K562 (cell line): ENCODE data around the gene MIF. TPM values are rescaled to one million over a fixed set of nuclear protein-coding genes. Genes with fewer than 3 reads are reported as not detected.

Experiments
- ATAC-seq: fragments of 200-7000 bp; cut with Tn5 transposase; 3 replicates; pipeline ENCODE4 v1.9.1; 2020; ENCODE audit warnings: moderate library complexity
- BruUV-seq: library from RNA; stranded (reverse); fragments of 400-500 nt; replicated peaks from 2 replicates; lab custom pipeline; 2021; lab: Mats Ljungman, UMichigan
- CTCF ChIA-PET: fragments of 300-600 bp; formaldehyde crosslinking; extraction: SDS; loops from one replicate; lab custom pipeline; 2021; ENCODE audit warnings: low intra/inter-chr PET ratio; lab: Yijun Ruan, JAX
- POLR2A ChIA-PET: fragments of 300-600, 350-650 bp; sonication (Branson Sonifier 250); formaldehyde crosslinking; extraction: SDS; loops from one replicate; lab custom pipeline; 2021; ENCODE audit warnings: antibody characterized with exemption, inconsistent platforms; lab: Yijun Ruan, JAX
- DNase-seq, 4 experiments: peaks; one replicate each; pipeline versions ENCODE4 v3.0.0 to v3.0.0-alpha.2; 2011 to 2018; ENCODE audit warnings: low spot score in 3 of 4, mixed read lengths in 3 of 4; ENCODE audit errors: extremely low read depth in 1 of 4
- FAIRE-seq: peaks from 2 replicates; lab custom pipeline; 2011; peaks lifted over from hg19 to GRCh38; lab: Jason Lieb, UNC
- H2AFZ ChIP-seq: 2 replicates; pipeline ENCODE4 v1.6.0; 2011; ENCODE audit warnings: low read depth, low read length, control low read depth, inconsistent platforms
- H3K27ac ChIP-seq: fragments of 200-600 bp; 3 replicates; pipeline ENCODE4 v1.8.0; 2011; ENCODE audit warnings: low read depth, mild to moderate bottlenecking, control low read depth, inconsistent platforms, low read length, moderate library complexity, mixed read lengths; ENCODE audit errors: extremely low read depth
- H3K27me3 ChIP-seq, 2 experiments: fragments of 300-600 bp in 1 of 2; 2 replicates in 1 of 2; 3 replicates in 1 of 2; pipeline versions ENCODE4 v1.6.0 to v1.8.0; 2011; ENCODE audit warnings: inconsistent platforms in 2 of 2, low read length in 2 of 2, mild to moderate bottlenecking in 1 of 2, mixed read lengths in 1 of 2, moderate library complexity in 1 of 2; ENCODE audit not compliant: control insufficient read depth in 2 of 2, insufficient read depth in 2 of 2
- H3K36me3 ChIP-seq: fragments of 300-600 bp; 3 replicates; pipeline ENCODE4 v1.8.0; 2011; ENCODE audit warnings: mild to moderate bottlenecking, low read length, inconsistent platforms; ENCODE audit not compliant: control insufficient read depth, insufficient read depth
- H3K4me1 ChIP-seq, 2 experiments: fragments of 200-600 bp in 1 of 2; replicated peaks in 1 of 2; 2 replicates in 1 of 2; 3 replicates in 1 of 2; pipeline versions ENCODE4 v1.5.1 to v1.8.0; 2011; ENCODE audit warnings: inconsistent platforms in 2 of 2, low read length in 2 of 2, mild to moderate bottlenecking in 1 of 2, mixed read lengths in 1 of 2, moderate library complexity in 1 of 2; ENCODE audit not compliant: control insufficient read depth in 2 of 2, insufficient read depth in 2 of 2
- H3K4me2 ChIP-seq: 2 replicates; pipeline ENCODE4 v1.6.1; 2011; ENCODE audit warnings: low read length, control low read depth, inconsistent platforms, mixed read lengths; ENCODE audit not compliant: insufficient read depth
- H3K4me3 ChIP-seq: fragments of 200-600 bp; sonication (generic), shearing (Covaris generic); 2 replicates; pipeline ENCODE4 v1.5.1; 2016; ENCODE audit warnings: control low read depth, inconsistent platforms
- H3K79me2 ChIP-seq: fragments of 200-600 bp; 3 replicates; pipeline ENCODE4 v1.8.0; 2011; ENCODE audit warnings: low read length, inconsistent platforms; ENCODE audit not compliant: control insufficient read depth, insufficient read depth
- H3K9ac ChIP-seq, 2 experiments: 2 replicates each; pipeline versions ENCODE4 v1.6.0 to v1.6.1; 2011; ENCODE audit warnings: low read depth in 2 of 2, low read length in 2 of 2, control low read depth in 1 of 2, inconsistent platforms in 1 of 2, mild to moderate bottlenecking in 1 of 2, mixed read lengths in 1 of 2; ENCODE audit not compliant: insufficient read depth in 1 of 2
- H3K9me1 ChIP-seq: one replicate; pipeline ENCODE4 v1.6.0; 2011; ENCODE audit warnings: inconsistent platforms, mild to moderate bottlenecking, low read length, moderate library complexity; ENCODE audit not compliant: control insufficient read depth, insufficient read depth
- H3K9me3 ChIP-seq: replicated peaks from 2 replicates; pipeline ENCODE4 v1.5.1; 2011; ENCODE audit warnings: low read depth, low read length, inconsistent platforms; ENCODE audit not compliant: control insufficient read depth, insufficient read depth
- H4K20me1 ChIP-seq: replicated peaks from 2 replicates; pipeline ENCODE4 v1.6.1; 2011; ENCODE audit warnings: low read length, inconsistent platforms, mixed read lengths; ENCODE audit not compliant: control insufficient read depth, insufficient read depth
- ATF1 ChIP-seq, 2 experiments: fragments of 450-650 bp in 1 of 2; IDR thresholded peaks; 2 replicates each; pipeline ENCODE4 v1.6.1; 2016; ENCODE audit warnings: missing compliant biosample characterization in 1 of 2, missing genetic modification characterization in 1 of 2
- ATF4 ChIP-seq: fragments of 450-650 bp; formaldehyde crosslinking; IDR thresholded peaks from 2 replicates; pipeline ENCODE4 v1.4.0; 2022; ENCODE audit warnings: mild to moderate bottlenecking, moderate library complexity
- CBX8 ChIP-seq: fragments of 200-600 bp; sonication (generic); IDR thresholded peaks from 2 replicates; pipeline ENCODE4 v1.6.1; 2012; ENCODE audit warnings: borderline replicate concordance, mixed run types, low read depth, mild to moderate bottlenecking, moderate library complexity, mixed read lengths, low read length, control low read depth, inconsistent platforms; ENCODE audit not compliant: poor library complexity, severe bottlenecking; ENCODE audit errors: extremely low read depth
- CREB5 ChIP-seq: fragments of 250-450 bp; sonication (Bioruptor Pico); IDR thresholded peaks from 2 replicates; pipeline ENCODE4 v1.5.0; 2020; ENCODE audit warnings: mild to moderate bottlenecking
- EWSR1 ChIP-seq: fragments of 450-650 bp; IDR thresholded peaks from 2 replicates; pipeline ENCODE4 v1.6.1; 2018; ENCODE audit warnings: borderline replicate concordance, mild to moderate bottlenecking, low read depth, moderate library complexity; ENCODE audit not compliant: partially characterized antibody
- KLF10 ChIP-seq: fragments of 250-450 bp; sonication (Bioruptor Pico); IDR thresholded peaks from 2 replicates; pipeline ENCODE4 v1.6.1; 2021; ENCODE audit warnings: matching md5 sums
- POLR2A ChIP-seq: fragments of 450-650 bp; conservative IDR thresholded peaks from 2 replicates; pipeline ENCODE4 v1.6.1; 2016
- RCOR1 ChIP-seq, 2 experiments: IDR thresholded peaks; 2 replicates each; pipeline ENCODE4 v1.6.1; 2012; ENCODE audit warnings: low read depth in 2 of 2, low read length in 2 of 2, borderline replicate concordance in 1 of 2, improper control_type of control experiment in 1 of 2
- SMAD3 ChIP-seq: fragments of 450-650 bp; formaldehyde crosslinking; conservative IDR thresholded peaks from 2 replicates; pipeline ENCODE4 v1.4.0; 2020; ENCODE audit warnings: mild to moderate bottlenecking
- SRSF1 ChIP-seq: fragments of 200-400 bp; formaldehyde crosslinking; IDR thresholded peaks from 2 replicates; pipeline ENCODE4 v1.6.1; 2017; ENCODE audit warnings: mild to moderate bottlenecking, low read depth, low read length, moderate library complexity
- ZEB2 ChIP-seq: fragments of 450-650 bp; IDR thresholded peaks from 2 replicates; pipeline ENCODE4 v1.6.1; 2016
- WGBS: fragments of 100-300 bp; shearing (Covaris generic); methylation state at CpG from one replicate; pipeline ENCODE4 v1.1.6; 2016; ENCODE audit warnings: low coverage, mixed read lengths; ENCODE audit not compliant: insufficient coverage; ENCODE audit errors: missing lambda C conversion rate; 5-methylcytosine and 5-hydroxymethylcytosine counted together
- in situ Hi-C: fragments of 300-500 bp; cut with MboI; formaldehyde crosslinking; loops from 4 replicates; pipeline ENCODE4 v1.15.0; 2018; ENCODE audit warnings: inconsistent platforms, mixed read lengths
- intact Hi-C: fragments of 100-400 bp; cut with micrococcal nuclease; formaldehyde crosslinking; loops from 2 replicates; pipeline ENCODE4 v1.14.2; 2022
- polyA plus RNA-seq, 8 experiments: library from polyadenylated mRNA; depleted of rRNA in 4 of 8; stranded (reverse) in 5 of 8; unstranded in 3 of 8; fragments of >200 nt; fragmentation: Nextera tagmentation in 2 of 8; fragmentation: Illumina TruSeq in 1 of 8; extraction: Ambion mirVana in 2 of 8; extraction: Trizol in 1 of 8; gene quantifications; 2 replicates each; pipeline versions ENCODE4 v1.2.1 to v1.2.3, GENCODE V29; 2011 to 2014; ENCODE audit warnings: inconsistent platforms in 1 of 8, missing spikeins in 1 of 8
- total RNA-seq, 7 experiments: library from RNA; depleted of rRNA in 6 of 7; stranded (reverse); fragments of >200 nt in 6 of 7; fragmentation: Illumina TruSeq in 2 of 7; extraction: Trizol in 2 of 7; gene quantifications; 2 replicates each; pipeline versions ENCODE4 v1.2.1 to v1.2.3, GENCODE V29; 2011 to 2021; ENCODE audit warnings: low replicate concordance in 1 of 7

Gene MIF
- total and polyA plus RNA-seq, 9 of the 15 experiments (the other 6 are each of a cell fraction or from before 2014, with no cell fraction given), result 7.4 to 666 (median 193) TPM

- no peak overlapping the region for H2AFZ ChIP-seq
- in situ Hi-C loops, result loop anchor here (25.0 kb wide), 1 partner anchor 556 kb away; no protein-coding TSS in a partner anchor
- H3K4me2 ChIP-seq, result no peak overlapping the region
- POLR2A ChIA-PET, result no interaction called here
- CTCF ChIA-PET, result no interaction called here
- no peaks in the 10 kb centered on the region for H4K20me1 ChIP-seq
- ATAC-seq (no peak), FAIRE-seq (no peak), DNase-seq (no peak)
- no TSS peak for BruUV-seq
- no peaks in the 10 kb centered on the region for H3K36me3 ChIP-seq
- no peaks in the 10 kb centered on the region for H3K9me3 ChIP-seq
- H3K9ac ChIP-seq, result no peak overlapping the region
- intact Hi-C loops, result no loop called here
- 22% methylated on average over 3 of the region's 4 CpGs for WGBS
- no peak overlapping the region for H3K27ac ChIP-seq
- H3K79me2 ChIP-seq, result no peaks in the 10 kb centered on the region
- H3K4me1 ChIP-seq, result no peaks in the 10 kb centered on the region; a peak in 1 of 5 replicates
- no peaks in the 10 kb centered on the region for H3K27me3 ChIP-seq
- H3K4me3 ChIP-seq, result no peak overlapping the region
- H3K9me1 ChIP-seq, result no peaks in the 10 kb centered on the region
- TF ChIP-seq ZEB2, result no peak
- TF ChIP-seq EWSR1, result no peak
- TF ChIP-seq ATF4 (CRISPR knock-in tag), result no peak
- no peak for TF ChIP-seq ATF1 (CRISPR knock-in tag; IDR thresholded peaks at IDR 0.05)
- TF ChIP-seq ATF1 (tag; IDR thresholded peaks at IDR 0.05), result no peak
- TF ChIP-seq SMAD3 (CRISPR knock-in tag), result no peak
- no peak for TF ChIP-seq POLR2A
- TF ChIP-seq CBX8, result no peak
- TF ChIP-seq CREB5 (CRISPR knock-in tag), result no peak
- TF ChIP-seq SRSF1, result no peak
- no peak for TF ChIP-seq KLF10 (CRISPR knock-in tag)
- no peak for TF ChIP-seq RCOR1 (IDR thresholded peaks at IDR 0.05; ENCODE audit: borderline replicate concordance in 1 of 2, low read depth in 2 of 2, low read length in 2 of 2)
Observed at GRCh38 chr22:23868580-23868979, 25.6 kb upstream of the MIF start.
